ENCODE measurements around the gene ATF4. TPM values are rescaled to one million over a fixed set of nuclear protein-coding genes. Genes with fewer than 3 reads are reported as not detected.

ATF4 gene
- total RNA-seq, 1 experiment from 2014 or later = 608 TPM

DNA sequence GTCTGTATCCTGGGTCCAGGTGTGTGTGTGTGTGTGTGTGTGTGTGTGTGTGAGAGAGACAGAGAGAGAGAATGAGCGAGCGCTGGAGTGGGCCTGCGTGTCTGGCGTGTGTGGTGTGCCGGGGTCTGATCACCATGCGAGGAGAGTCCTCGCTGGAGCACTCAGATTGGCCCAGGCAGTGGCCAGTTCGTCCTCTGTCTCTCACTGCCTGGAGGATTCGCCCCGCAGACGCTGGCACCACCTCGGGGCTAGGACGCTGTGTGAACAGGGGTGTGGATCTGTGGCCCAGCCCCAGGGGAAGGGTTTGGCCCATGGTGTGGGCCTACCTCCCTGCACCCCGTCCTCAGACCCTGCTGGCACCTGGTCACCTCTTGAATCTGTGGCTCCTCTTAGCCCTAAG lies 38.6 kb downstream of the ATF4 start:
- H3K4me3 ChIP-seq (replicated peaks in 1 of 2; ENCODE audit: low read depth in 1 of 2, low read length in 2 of 2) = no peak overlapping the region
- H3K27me3 ChIP-seq (ENCODE audit: insufficient read depth, low read length) = peaks cover 10% of the 10 kb centered on the region; the same call in 1 of the 2 replicates
- H3K9ac ChIP-seq (ENCODE audit: low read length) = no peak overlapping the region
- H3K9me2 ChIP-seq (ENCODE audit: insufficient read depth) = no peaks in the 10 kb centered on the region
- H3K36me3 ChIP-seq (ENCODE audit: control insufficient read depth in 1 of 2, insufficient read depth in 2 of 2, low read length in 2 of 2) = no peaks in the 10 kb centered on the region
- BruUV-seq (replicated peaks) = no TSS peak
- ChIA-PET POLR2A (no interaction called here), RAD21 (ENCODE audit: low non-redundant PET in 1 of 2, low total read pairs in 2 of 2, uncharacterized antibody in 2 of 2, unreplicated experiment in 2 of 2) (no interaction called here), CTCF (interaction anchor here (1.1 to 1.4 kb wide), 4 partner anchors 16 to 480 kb away, joined by 3 to 11 read pairs (median 3); no protein-coding TSS in a partner anchor)
- intact Hi-C loops (cut with micrococcal nuclease) = no loop called here
- no peak overlapping the region for H3K4me2 ChIP-seq (ENCODE audit: low read length)
- H3K27ac ChIP-seq (ENCODE audit: low read depth, low read length) = no peak overlapping the region
- peaks cover 0 to 8% of the 10 kb centered on the region in 2 experiments; a peak in 2 of 4 replicates for H3K4me1 ChIP-seq (ENCODE audit: control insufficient read depth in 1 of 2, insufficient read depth in 2 of 2, low read length in 2 of 2)
- no peaks in the 10 kb centered on the region; a peak in 1 of 4 replicates for H3K9me3 ChIP-seq (ENCODE audit: control insufficient read depth in 1 of 2, insufficient read depth in 1 of 2, low read depth in 1 of 2, low read length in 2 of 2)
- ATAC-seq = no peak
- no peaks in the 10 kb centered on the region for H4K20me1 ChIP-seq (ENCODE audit: insufficient read depth)
- H3K79me2 ChIP-seq (ENCODE audit: insufficient read depth, low read length) = no peaks in the 10 kb centered on the region
- H2AFZ ChIP-seq (ENCODE audit: low read depth, low read length, poor library complexity, severe bottlenecking) = no peak overlapping the region
- TF ChIP-seq POLR2AphosphoS5 (IDR thresholded peaks at IDR 0.05; ENCODE audit: low read depth, low read length) (no peak), ZNF274 (IDR thresholded peaks at IDR 0.05; ENCODE audit: low read depth, low read length) (no peak), YY1 (IDR thresholded peaks at IDR 0.05; ENCODE audit: extremely low read depth, insufficient replicate concordance, low read depth, low read length) (no peak), RAD21 (IDR thresholded peaks at IDR 0.05; ENCODE audit: low read depth) (no peak), CEBPB (IDR thresholded peaks at IDR 0.05; ENCODE audit: low read depth) (no peak), EZH2phosphoT487 (IDR thresholded peaks at IDR 0.05; ENCODE audit: borderline replicate concordance) (no peak), CBX3 (IDR thresholded peaks at IDR 0.05; ENCODE audit: low read depth) (no peak)
- TF ChIP-seq, protein P1, sequence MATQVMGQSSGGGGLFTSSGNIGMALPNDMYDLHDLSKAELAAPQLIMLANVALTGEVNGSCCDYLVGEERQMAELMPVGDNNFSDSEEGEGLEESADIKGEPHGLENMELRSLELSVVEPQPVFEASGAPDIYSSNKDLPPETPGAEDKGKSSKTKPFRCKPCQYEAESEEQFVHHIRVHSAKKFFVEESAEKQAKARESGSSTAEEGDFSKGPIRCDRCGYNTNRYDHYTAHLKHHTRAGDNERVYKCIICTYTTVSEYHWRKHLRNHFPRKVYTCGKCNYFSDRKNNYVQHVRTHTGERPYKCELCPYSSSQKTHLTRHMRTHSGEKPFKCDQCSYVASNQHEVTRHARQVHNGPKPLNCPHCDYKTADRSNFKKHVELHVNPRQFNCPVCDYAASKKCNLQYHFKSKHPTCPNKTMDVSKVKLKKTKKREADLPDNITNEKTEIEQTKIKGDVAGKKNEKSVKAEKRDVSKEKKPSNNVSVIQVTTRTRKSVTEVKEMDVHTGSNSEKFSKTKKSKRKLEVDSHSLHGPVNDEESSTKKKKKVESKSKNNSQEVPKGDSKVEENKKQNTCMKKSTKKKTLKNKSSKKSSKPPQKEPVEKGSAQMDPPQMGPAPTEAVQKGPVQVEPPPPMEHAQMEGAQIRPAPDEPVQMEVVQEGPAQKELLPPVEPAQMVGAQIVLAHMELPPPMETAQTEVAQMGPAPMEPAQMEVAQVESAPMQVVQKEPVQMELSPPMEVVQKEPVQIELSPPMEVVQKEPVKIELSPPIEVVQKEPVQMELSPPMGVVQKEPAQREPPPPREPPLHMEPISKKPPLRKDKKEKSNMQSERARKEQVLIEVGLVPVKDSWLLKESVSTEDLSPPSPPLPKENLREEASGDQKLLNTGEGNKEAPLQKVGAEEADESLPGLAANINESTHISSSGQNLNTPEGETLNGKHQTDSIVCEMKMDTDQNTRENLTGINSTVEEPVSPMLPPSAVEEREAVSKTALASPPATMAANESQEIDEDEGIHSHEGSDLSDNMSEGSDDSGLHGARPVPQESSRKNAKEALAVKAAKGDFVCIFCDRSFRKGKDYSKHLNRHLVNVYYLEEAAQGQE (IDR thresholded peaks at IDR 0.05; ENCODE audit: low read depth) = no peak
- TF ChIP-seq, protein P2, sequence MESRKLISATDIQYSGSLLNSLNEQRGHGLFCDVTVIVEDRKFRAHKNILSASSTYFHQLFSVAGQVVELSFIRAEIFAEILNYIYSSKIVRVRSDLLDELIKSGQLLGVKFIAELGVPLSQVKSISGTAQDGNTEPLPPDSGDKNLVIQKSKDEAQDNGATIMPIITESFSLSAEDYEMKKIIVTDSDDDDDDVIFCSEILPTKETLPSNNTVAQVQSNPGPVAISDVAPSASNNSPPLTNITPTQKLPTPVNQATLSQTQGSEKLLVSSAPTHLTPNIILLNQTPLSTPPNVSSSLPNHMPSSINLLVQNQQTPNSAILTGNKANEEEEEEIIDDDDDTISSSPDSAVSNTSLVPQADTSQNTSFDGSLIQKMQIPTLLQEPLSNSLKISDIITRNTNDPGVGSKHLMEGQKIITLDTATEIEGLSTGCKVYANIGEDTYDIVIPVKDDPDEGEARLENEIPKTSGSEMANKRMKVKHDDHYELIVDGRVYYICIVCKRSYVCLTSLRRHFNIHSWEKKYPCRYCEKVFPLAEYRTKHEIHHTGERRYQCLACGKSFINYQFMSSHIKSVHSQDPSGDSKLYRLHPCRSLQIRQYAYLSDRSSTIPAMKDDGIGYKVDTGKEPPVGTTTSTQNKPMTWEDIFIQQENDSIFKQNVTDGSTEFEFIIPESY (IDR thresholded peaks at IDR 0.05; ENCODE audit: extremely low read depth, insufficient replicate concordance, low read length) = no peak
- TF ChIP-seq, protein P3, sequence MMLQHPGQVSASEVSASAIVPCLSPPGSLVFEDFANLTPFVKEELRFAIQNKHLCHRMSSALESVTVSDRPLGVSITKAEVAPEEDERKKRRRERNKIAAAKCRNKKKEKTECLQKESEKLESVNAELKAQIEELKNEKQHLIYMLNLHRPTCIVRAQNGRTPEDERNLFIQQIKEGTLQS (IDR thresholded peaks at IDR 0.05) = no peak
- DNase-seq (ENCODE audit: low read depth, low spot score) = no peak
